Measurements from ENCODE around the gene GDF7.

GRCh38 chr2:20619624-20620024 lies 47.3 kb upstream of the GDF7 start:
- TF ChIP-seq CTCF (IDR thresholded peaks at IDR 0.05) = no peak
- no peak for TF ChIP-seq POLR2AphosphoS5 (IDR thresholded peaks at IDR 0.05)
- TF ChIP-seq POLR2A (IDR thresholded peaks at IDR 0.05) = no peak
